ENCODE measurements around the gene AUTS2. TPM values are rescaled to one million over a fixed set of nuclear protein-coding genes. Genes with fewer than 3 reads are reported as not detected.

AUTS2 gene
- total and polyA plus RNA-seq, 4 donors: 4.9 to 24.4 (median 7.0) TPM

DNA sequence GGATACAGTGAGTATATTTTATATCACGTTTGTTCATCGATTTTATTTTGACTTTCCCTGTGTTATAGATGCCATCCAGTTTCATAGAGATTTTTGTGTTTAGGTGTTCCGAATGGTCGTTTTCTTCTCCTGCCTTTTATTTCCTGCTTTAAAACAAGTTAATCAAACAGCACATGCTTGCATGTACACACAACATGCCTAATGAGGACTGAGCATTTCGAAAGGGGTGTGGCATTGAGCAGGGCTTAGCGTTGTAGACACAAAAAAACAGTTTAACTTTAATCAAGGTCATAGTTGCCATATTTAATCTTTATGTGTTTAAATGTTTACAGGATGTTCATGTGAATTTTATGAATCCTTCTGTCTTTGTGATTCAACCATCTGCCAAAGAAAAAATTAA, 1103.2 kb downstream of the AUTS2 start (continued):
- TF ChIP-seq, protein P1, sequence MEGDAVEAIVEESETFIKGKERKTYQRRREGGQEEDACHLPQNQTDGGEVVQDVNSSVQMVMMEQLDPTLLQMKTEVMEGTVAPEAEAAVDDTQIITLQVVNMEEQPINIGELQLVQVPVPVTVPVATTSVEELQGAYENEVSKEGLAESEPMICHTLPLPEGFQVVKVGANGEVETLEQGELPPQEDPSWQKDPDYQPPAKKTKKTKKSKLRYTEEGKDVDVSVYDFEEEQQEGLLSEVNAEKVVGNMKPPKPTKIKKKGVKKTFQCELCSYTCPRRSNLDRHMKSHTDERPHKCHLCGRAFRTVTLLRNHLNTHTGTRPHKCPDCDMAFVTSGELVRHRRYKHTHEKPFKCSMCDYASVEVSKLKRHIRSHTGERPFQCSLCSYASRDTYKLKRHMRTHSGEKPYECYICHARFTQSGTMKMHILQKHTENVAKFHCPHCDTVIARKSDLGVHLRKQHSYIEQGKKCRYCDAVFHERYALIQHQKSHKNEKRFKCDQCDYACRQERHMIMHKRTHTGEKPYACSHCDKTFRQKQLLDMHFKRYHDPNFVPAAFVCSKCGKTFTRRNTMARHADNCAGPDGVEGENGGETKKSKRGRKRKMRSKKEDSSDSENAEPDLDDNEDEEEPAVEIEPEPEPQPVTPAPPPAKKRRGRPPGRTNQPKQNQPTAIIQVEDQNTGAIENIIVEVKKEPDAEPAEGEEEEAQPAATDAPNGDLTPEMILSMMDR (IDR thresholded peaks at IDR 0.05; ENCODE audit: low read depth, low read length, missing input control): no peak
- TF ChIP-seq, protein P2, sequence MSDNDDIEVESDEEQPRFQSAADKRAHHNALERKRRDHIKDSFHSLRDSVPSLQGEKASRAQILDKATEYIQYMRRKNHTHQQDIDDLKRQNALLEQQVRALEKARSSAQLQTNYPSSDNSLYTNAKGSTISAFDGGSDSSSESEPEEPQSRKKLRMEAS (IDR thresholded peaks at IDR 0.05): no peak
- TF ChIP-seq NR2F2 (IDR thresholded peaks at IDR 0.05) (no peak), RXRA (IDR thresholded peaks at IDR 0.05) (no peak), HNF4A (conservative IDR thresholded peaks at IDR 0.05) (no peak), GABPA (IDR thresholded peaks at IDR 0.05 in 1 of 2, conservative IDR thresholded peaks at IDR 0.05 in 1 of 2) (no peak), EGR1 (IDR thresholded peaks at IDR 0.05; ENCODE audit: low read depth in 2 of 2) (no peak), FOXA1 (IDR thresholded peaks at IDR 0.05) (no peak)

DNA sequence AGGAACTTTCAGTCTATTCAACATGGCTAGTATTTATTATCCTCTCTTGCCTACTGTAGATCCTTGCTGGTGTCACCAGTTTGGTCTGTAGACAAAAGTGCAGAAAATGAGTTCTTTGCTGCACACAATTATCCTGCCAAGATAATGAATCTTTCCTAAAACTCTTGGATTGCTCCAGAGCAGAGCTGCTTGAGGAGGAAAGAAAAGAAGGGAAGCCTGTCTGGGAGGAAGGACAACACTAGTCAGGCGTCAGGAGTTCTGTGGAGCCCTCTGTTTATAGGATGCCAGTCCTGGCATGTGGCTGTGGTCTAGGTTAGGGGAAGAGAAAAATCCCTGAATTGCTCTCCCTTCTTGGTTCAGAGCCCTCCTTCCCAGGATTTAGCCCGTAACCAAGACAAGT, 1103.7 kb downstream of the AUTS2 start:
- Histone ChIP-seq H3K9me3 (ENCODE audit: control insufficient read depth in 4 of 4, low read length in 3 of 4) (no peaks in the 10 kb centered on the region), H3K27ac (ENCODE audit: low read depth in 1 of 2, low read length in 2 of 2) (no peak overlapping the region), H3K36me3 (ENCODE audit: control insufficient read depth in 4 of 4, insufficient read depth in 3 of 4, low read depth in 1 of 4, low read length in 3 of 4) (peaks cover 0 to 5% (median 3%) of the 10 kb centered on the region in 4 donors), H3K4me3 (ENCODE audit: low read depth in 1 of 3, low read length in 3 of 3) (no peak overlapping the region), H3K9ac (ENCODE audit: low read depth in 1 of 2, low read length in 2 of 2) (no peak overlapping the region), H3K27me3 (ENCODE audit: control insufficient read depth in 4 of 4, insufficient read depth in 4 of 4, low read length in 3 of 4) (no peaks in the 10 kb centered on the region), H3K4me1 (ENCODE audit: control insufficient read depth in 4 of 4, insufficient read depth in 4 of 4, low read length in 3 of 4) (peaks cover 0 to 21% (median 9%) of the 10 kb centered on the region in 4 donors)
- no peak for DNase-seq (ENCODE audit: low spot score)
- whole genome bisulfite sequencing: 93% methylated on average over 2 of the region's 2 CpGs
- TF ChIP-seq, protein P3, sequence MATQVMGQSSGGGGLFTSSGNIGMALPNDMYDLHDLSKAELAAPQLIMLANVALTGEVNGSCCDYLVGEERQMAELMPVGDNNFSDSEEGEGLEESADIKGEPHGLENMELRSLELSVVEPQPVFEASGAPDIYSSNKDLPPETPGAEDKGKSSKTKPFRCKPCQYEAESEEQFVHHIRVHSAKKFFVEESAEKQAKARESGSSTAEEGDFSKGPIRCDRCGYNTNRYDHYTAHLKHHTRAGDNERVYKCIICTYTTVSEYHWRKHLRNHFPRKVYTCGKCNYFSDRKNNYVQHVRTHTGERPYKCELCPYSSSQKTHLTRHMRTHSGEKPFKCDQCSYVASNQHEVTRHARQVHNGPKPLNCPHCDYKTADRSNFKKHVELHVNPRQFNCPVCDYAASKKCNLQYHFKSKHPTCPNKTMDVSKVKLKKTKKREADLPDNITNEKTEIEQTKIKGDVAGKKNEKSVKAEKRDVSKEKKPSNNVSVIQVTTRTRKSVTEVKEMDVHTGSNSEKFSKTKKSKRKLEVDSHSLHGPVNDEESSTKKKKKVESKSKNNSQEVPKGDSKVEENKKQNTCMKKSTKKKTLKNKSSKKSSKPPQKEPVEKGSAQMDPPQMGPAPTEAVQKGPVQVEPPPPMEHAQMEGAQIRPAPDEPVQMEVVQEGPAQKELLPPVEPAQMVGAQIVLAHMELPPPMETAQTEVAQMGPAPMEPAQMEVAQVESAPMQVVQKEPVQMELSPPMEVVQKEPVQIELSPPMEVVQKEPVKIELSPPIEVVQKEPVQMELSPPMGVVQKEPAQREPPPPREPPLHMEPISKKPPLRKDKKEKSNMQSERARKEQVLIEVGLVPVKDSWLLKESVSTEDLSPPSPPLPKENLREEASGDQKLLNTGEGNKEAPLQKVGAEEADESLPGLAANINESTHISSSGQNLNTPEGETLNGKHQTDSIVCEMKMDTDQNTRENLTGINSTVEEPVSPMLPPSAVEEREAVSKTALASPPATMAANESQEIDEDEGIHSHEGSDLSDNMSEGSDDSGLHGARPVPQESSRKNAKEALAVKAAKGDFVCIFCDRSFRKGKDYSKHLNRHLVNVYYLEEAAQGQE (IDR thresholded peaks at IDR 0.05): no peak
- no peak for TF ChIP-seq RAD21 (IDR thresholded peaks at IDR 0.05)

DNA sequence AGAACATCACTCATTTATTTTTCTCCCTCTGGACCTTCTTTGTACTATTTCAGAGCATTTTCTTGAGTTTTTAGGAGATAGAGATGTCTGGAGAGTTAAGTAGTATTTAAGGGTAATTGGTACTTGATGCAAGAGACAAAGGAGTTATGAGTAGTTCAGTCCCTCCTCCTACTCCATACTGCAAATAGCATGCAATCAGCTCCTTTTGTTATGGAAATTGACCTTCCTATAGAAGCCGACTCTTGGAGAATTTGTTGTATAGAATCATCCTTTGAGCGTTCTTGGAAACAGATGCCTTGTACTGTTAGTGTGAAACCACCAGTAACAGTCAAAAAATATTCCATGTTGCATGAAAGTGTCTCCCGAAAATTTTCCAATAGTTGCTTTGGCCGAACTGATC, 1105.5 kb downstream of the AUTS2 start:
- peaks cover 0 to 5% (median 3%) of the 10 kb centered on the region in 4 donors for H3K36me3 ChIP-seq (ENCODE audit: control insufficient read depth in 4 of 4, insufficient read depth in 3 of 4, low read depth in 1 of 4, low read length in 3 of 4)
- H3K4me1 ChIP-seq (ENCODE audit: control insufficient read depth in 4 of 4, insufficient read depth in 4 of 4, low read length in 3 of 4): peaks cover 0 to 3% (median 1%) of the 10 kb centered on the region in 4 donors
- no peak for DNase-seq (ENCODE audit: low spot score)
- no peak overlapping the region for H3K9ac ChIP-seq (ENCODE audit: low read depth in 1 of 2, low read length in 2 of 2)
- WGBS: 96% methylated on average over 4 of the region's 4 CpGs
- no peaks in the 10 kb centered on the region for H3K27me3 ChIP-seq (ENCODE audit: control insufficient read depth in 4 of 4, insufficient read depth in 4 of 4, low read length in 3 of 4)
- H3K27ac ChIP-seq (ENCODE audit: low read depth in 1 of 2, low read length in 2 of 2): no peak overlapping the region
- no peaks in the 10 kb centered on the region for H3K9me3 ChIP-seq (ENCODE audit: control insufficient read depth in 4 of 4, low read length in 3 of 4)
- no peak for TF ChIP-seq RAD21 (IDR thresholded peaks at IDR 0.05)
- TF ChIP-seq, protein P3 (IDR thresholded peaks at IDR 0.05): no peak
- TF ChIP-seq, protein P4, sequence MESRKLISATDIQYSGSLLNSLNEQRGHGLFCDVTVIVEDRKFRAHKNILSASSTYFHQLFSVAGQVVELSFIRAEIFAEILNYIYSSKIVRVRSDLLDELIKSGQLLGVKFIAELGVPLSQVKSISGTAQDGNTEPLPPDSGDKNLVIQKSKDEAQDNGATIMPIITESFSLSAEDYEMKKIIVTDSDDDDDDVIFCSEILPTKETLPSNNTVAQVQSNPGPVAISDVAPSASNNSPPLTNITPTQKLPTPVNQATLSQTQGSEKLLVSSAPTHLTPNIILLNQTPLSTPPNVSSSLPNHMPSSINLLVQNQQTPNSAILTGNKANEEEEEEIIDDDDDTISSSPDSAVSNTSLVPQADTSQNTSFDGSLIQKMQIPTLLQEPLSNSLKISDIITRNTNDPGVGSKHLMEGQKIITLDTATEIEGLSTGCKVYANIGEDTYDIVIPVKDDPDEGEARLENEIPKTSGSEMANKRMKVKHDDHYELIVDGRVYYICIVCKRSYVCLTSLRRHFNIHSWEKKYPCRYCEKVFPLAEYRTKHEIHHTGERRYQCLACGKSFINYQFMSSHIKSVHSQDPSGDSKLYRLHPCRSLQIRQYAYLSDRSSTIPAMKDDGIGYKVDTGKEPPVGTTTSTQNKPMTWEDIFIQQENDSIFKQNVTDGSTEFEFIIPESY (IDR thresholded peaks at IDR 0.05): no peak
- TF ChIP-seq JUND (IDR thresholded peaks at IDR 0.05): no peak
- no peak for TF ChIP-seq FOXA1 (IDR thresholded peaks at IDR 0.05)
- no peak for TF ChIP-seq RXRA (IDR thresholded peaks at IDR 0.05)
- TF ChIP-seq HNF4A (conservative IDR thresholded peaks at IDR 0.05): no peak
- no peak for TF ChIP-seq YY1 (IDR thresholded peaks at IDR 0.05)
- TF ChIP-seq, protein P1 (IDR thresholded peaks at IDR 0.05; ENCODE audit: low read depth, low read length, missing input control): no peak
- TF ChIP-seq NR2F2 (IDR thresholded peaks at IDR 0.05): no peak
- H3K4me3 ChIP-seq (ENCODE audit: low read depth in 1 of 3, low read length in 3 of 3): no peak overlapping the region
